Natural killer cell (primary cell): ENCODE measurements around the gene BMP6. TPM values are rescaled to one million over a fixed set of nuclear protein-coding genes. Genes with fewer than 3 reads are reported as not detected.

Experiments
- ATAC-seq, 3 donors: fragments of 150-1000 bp in 2 of 3; fragments of 200-7000 bp in 1 of 3; cut with Tn5 transposase; 1 replicate in 1 of 3; 2 replicates in 2 of 3; pipeline ENCODE4 v1.10.0; 2021; ENCODE audit warnings: mild to moderate bottlenecking in 2 of 3, moderate library complexity in 2 of 3
- DNase-seq, 2 donors: peaks; one replicate each; pipeline versions ENCODE4 v3.0.0 to v3.0.0-alpha.2; 2013 to 2021; ENCODE audit warnings: mixed read lengths in 1 of 2
- H3K27ac ChIP-seq: one replicate; pipeline ENCODE4 v1.5.1; 2013; ENCODE audit warnings: mild to moderate bottlenecking, low read length
- H3K27me3 ChIP-seq: one replicate; pipeline ENCODE4 v1.6.1; 2013; ENCODE audit warnings: low read length; ENCODE audit not compliant: control insufficient read depth, insufficient read depth
- H3K36me3 ChIP-seq: one replicate; pipeline ENCODE4 v1.6.1; 2013; ENCODE audit warnings: low read length; ENCODE audit not compliant: control insufficient read depth, insufficient read depth
- H3K4me1 ChIP-seq: one replicate; pipeline ENCODE4 v1.6.1; 2013; ENCODE audit warnings: low read length; ENCODE audit not compliant: control insufficient read depth, insufficient read depth
- H3K4me3 ChIP-seq: one replicate; pipeline ENCODE4 v1.5.1; 2013; ENCODE audit warnings: low read length
- H3K9me3 ChIP-seq: one replicate; pipeline ENCODE4 v1.6.1; 2013; ENCODE audit warnings: low read length; ENCODE audit not compliant: control insufficient read depth, insufficient read depth
- H3K27ac Mint-ChIP-seq, 2 donors: one replicate each; pipeline ENCODE4 v1.8.0; 2022; ENCODE audit warnings: mild to moderate bottlenecking in 2 of 2, mixed read lengths in 2 of 2, moderate library complexity in 1 of 2
- H3K27me3 Mint-ChIP-seq, 2 donors: one replicate each; pipeline ENCODE4 v1.8.0; 2022; ENCODE audit warnings: low read depth in 2 of 2, mixed read lengths in 2 of 2
- H3K36me3 Mint-ChIP-seq: one replicate; pipeline ENCODE4 v1.8.0; 2022; ENCODE audit warnings: mixed read lengths
- H3K4me1 Mint-ChIP-seq, 2 donors: one replicate each; pipeline ENCODE4 v1.8.0; 2022; ENCODE audit warnings: mixed read lengths in 2 of 2
- H3K4me3 Mint-ChIP-seq: one replicate; pipeline ENCODE4 v1.8.0; 2022; ENCODE audit warnings: mild to moderate bottlenecking, moderate library complexity, mixed read lengths
- H3K9me3 Mint-ChIP-seq, 2 donors: one replicate each; pipeline ENCODE4 v1.8.0; 2022; ENCODE audit warnings: mixed read lengths in 2 of 2
- CTCF ChIP-seq: fragments of 200-600 bp; IDR thresholded peaks from one replicate; pipeline ENCODE4 v1.8.0; 2022; ENCODE audit warnings: antibody characterized with exemption
- WGBS: methylation state at CpG from one replicate; pipeline ENCODE4 v1.1.7; 2013; ENCODE audit warnings: missing lambda C conversion rate; ENCODE audit not compliant: insufficient coverage; 5-methylcytosine and 5-hydroxymethylcytosine counted together
- intact Hi-C: fragments of 100-400 bp; cut with micrococcal nuclease; formaldehyde crosslinking; loops from one replicate; pipeline ENCODE4 v1.14.2; 2022
- total RNA-seq, 4 donors: library from RNA; stranded (reverse); fragments of 120-200 nt in 1 of 4; gene quantifications; one replicate each; pipeline versions ENCODE4 v1.2.3 to v1.2.4, GENCODE V29; 2013 to 2022

The BMP6 gene
- total RNA-seq, 3 donors from 2014 or later (not counting 1 experiment from before 2014, with no cell fraction given): 0.25 to 2.6 (median 0.73) TPM

DNA sequence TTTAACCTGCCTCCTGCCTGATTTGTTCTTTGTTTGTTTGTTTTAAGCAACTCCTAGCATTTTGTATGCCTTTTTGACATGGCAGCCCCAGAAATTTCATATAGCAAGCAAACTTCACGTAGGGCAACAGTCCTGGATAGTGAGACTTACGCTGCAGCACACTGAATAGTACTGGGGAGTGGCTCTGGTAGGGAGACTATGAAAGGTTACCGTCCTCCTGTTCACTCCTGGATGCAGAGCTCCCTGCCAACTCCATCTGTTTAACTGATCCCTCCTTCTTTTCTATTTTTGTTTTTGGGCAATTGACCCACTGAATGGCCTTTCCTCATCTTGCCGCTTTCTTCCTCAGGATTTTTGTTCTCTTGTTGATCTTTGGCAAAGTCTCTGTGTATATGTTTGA is 44.5 kb upstream of the BMP6 start:
- Histone ChIP-seq H3K4me3 (no peak overlapping the region), H3K27me3 (no peaks in the 10 kb centered on the region), H3K4me1 (no peaks in the 10 kb centered on the region), H3K36me3 (no peaks in the 10 kb centered on the region), H3K27ac (no peak overlapping the region), H3K9me3 (no peaks in the 10 kb centered on the region)
- Mint-ChIP-seq H3K4me1 (no peaks in the 10 kb centered on the region), H3K4me3 (no peak overlapping the region), H3K27me3 (peaks cover 18 to 21% of the 10 kb centered on the region in 2 donors), H3K27ac (no peak overlapping the region), H3K36me3 (no peaks in the 10 kb centered on the region), H3K9me3 (no peaks in the 10 kb centered on the region)
- TF ChIP-seq CTCF: no peak
- intact Hi-C loops: no loop called here
- DNase-seq (no peak), ATAC-seq (no peak)
- WGBS: 91% methylated on average over 4 of the region's 4 CpGs

- Histone ChIP-seq H3K9me3 (no peaks in the 10 kb centered on the region), H3K4me3 (no peak overlapping the region), H3K27ac (no peak overlapping the region), H3K27me3 (no peaks in the 10 kb centered on the region), H3K4me1 (no peaks in the 10 kb centered on the region), H3K36me3 (no peaks in the 10 kb centered on the region)
- Mint-ChIP-seq H3K9me3 (no peaks in the 10 kb centered on the region), H3K27me3 (peaks cover 12 to 16% of the 10 kb centered on the region in 2 donors), H3K36me3 (no peaks in the 10 kb centered on the region), H3K4me3 (no peak overlapping the region), H3K27ac (no peak overlapping the region), H3K4me1 (no peaks in the 10 kb centered on the region)
- 75% methylated on average over 1 of the region's 1 CpG for WGBS
- intact Hi-C loops: no loop called here
- no peak for ATAC-seq
- TF ChIP-seq CTCF: no peak
- no peak for DNase-seq
Measured at GRCh38 chr6:7684076-7684475, 41.8 kb upstream of the BMP6 start.

GRCh38 chr6:7684843-7685242 is 41.1 kb upstream of the BMP6 start:
- no peak for DNase-seq
- H3K9me3 ChIP-seq: no peaks in the 10 kb centered on the region
- no peaks in the 10 kb centered on the region for H3K4me1 ChIP-seq
- no peak for ATAC-seq
- Mint-ChIP-seq H3K9me3 (no peaks in the 10 kb centered on the region), H3K27ac (no peak overlapping the region), H3K4me1 (no peaks in the 10 kb centered on the region), H3K4me3 (no peak overlapping the region), H3K36me3 (no peaks in the 10 kb centered on the region), H3K27me3 (peaks cover 12 to 13% of the 10 kb centered on the region in 2 donors)
- no peak overlapping the region for H3K27ac ChIP-seq
- no peak overlapping the region for H3K4me3 ChIP-seq
- no peak for TF ChIP-seq CTCF
- intact Hi-C loops: no loop called here
- no peaks in the 10 kb centered on the region for H3K36me3 ChIP-seq
- WGBS: 70% methylated on average over 4 of the region's 4 CpGs
- H3K27me3 ChIP-seq: no peaks in the 10 kb centered on the region

- Histone ChIP-seq H3K9me3 (no peaks in the 10 kb centered on the region), H3K27ac (no peak overlapping the region), H3K4me3 (no peak overlapping the region), H3K36me3 (no peaks in the 10 kb centered on the region), H3K4me1 (no peaks in the 10 kb centered on the region), H3K27me3 (no peaks in the 10 kb centered on the region)
- Mint-ChIP-seq H3K27me3 (peaks cover 8 to 17% of the 10 kb centered on the region in 2 donors), H3K27ac (no peak overlapping the region), H3K36me3 (no peaks in the 10 kb centered on the region), H3K4me1 (no peaks in the 10 kb centered on the region), H3K9me3 (no peaks in the 10 kb centered on the region), H3K4me3 (no peak overlapping the region)
- intact Hi-C loops: no loop called here
- no peak for TF ChIP-seq CTCF
- ATAC-seq (no peak), DNase-seq (no peak)
- WGBS: no CpG with 5 or more reads among the region's 1 CpG
Measured at GRCh38 chr6:7685276-7685675, 40.6 kb upstream of the BMP6 start.
